Naive B cell (primary cell): Measurements from ENCODE around the gene SEPTIN12. TPM values are rescaled to one million over a fixed set of nuclear protein-coding genes. Genes with fewer than 3 reads are reported as not detected.
A peak's percentile ranks its signal among the peaks of the same experiment; 100 is the strongest.

Experiments used
- ATAC-seq, 2 donors: fragments of 150-1000 bp; cut with Tn5 transposase; 2 replicates each; pipeline ENCODE4 v1.10.0; 2021; ENCODE audit warnings: low read depth in 2 of 2, mild to moderate bottlenecking in 2 of 2, moderate library complexity in 2 of 2
- DNase-seq: peaks from one replicate; pipeline ENCODE4 v3.0.0; 2022
- H3K27ac Mint-ChIP-seq, 6 donors: one replicate each; pipeline ENCODE4 v1.8.0; 2020 to 2022; ENCODE audit warnings: mild to moderate bottlenecking in 6 of 6, mixed read lengths in 6 of 6, moderate library complexity in 5 of 6, inconsistent platforms in 2 of 6
- H3K27me3 Mint-ChIP-seq, 3 donors: one replicate each; pipeline ENCODE4 v1.8.0; 2021 to 2022; ENCODE audit warnings: mixed read lengths in 3 of 3, mild to moderate bottlenecking in 1 of 3
- H3K36me3 Mint-ChIP-seq, 2 donors: one replicate each; pipeline ENCODE4 v1.8.0; 2020 to 2022; ENCODE audit warnings: mixed read lengths in 2 of 2, inconsistent platforms in 1 of 2, mild to moderate bottlenecking in 1 of 2
- H3K4me1 Mint-ChIP-seq, 3 donors: one replicate each; pipeline ENCODE4 v1.8.0; 2020 to 2022; ENCODE audit warnings: mixed read lengths in 3 of 3, inconsistent platforms in 1 of 3, mild to moderate bottlenecking in 1 of 3, moderate library complexity in 1 of 3
- H3K4me3 Mint-ChIP-seq, 8 donors: one replicate each; pipeline ENCODE4 v1.8.0; 2020 to 2022; ENCODE audit warnings: mild to moderate bottlenecking in 8 of 8, mixed read lengths in 8 of 8, moderate library complexity in 8 of 8, inconsistent platforms in 2 of 8
- H3K9me3 Mint-ChIP-seq, 7 donors: one replicate each; pipeline ENCODE4 v1.8.0; 2020 to 2022; ENCODE audit warnings: mixed read lengths in 7 of 7, mild to moderate bottlenecking in 5 of 7, inconsistent platforms in 2 of 7, moderate library complexity in 1 of 7
- polyA plus RNA-seq, 6 donors: library from polyadenylated mRNA; unstranded; fragments of 300-500 nt; fragmentation: Illumina TruSeq; gene quantifications; one replicate each; pipeline ENCODE4 v1.2.3, GENCODE V29; 2021; ENCODE audit warnings: low read depth in 6 of 6

Gene SEPTIN12
- not detected for polyA plus RNA-seq

- peaks cover 0 to 7% (median 0%) of the 10 kb centered on the region in 3 donors for H3K27me3 Mint-ChIP-seq
- H3K36me3 Mint-ChIP-seq: no peaks in the 10 kb centered on the region
Observed at GRCh38 chr16:4787627-4788482, at the start of gene SEPTIN12. SEPTIN12 (minus strand) TSS chr16:4788345; CDS start chr16:4787645, 700 bp downstream.

GRCh38 chr16:4836727-4837126 is 48.6 kb upstream of the SEPTIN12 start:
- peak overlapping the region in 2 of 6 donors; percentile 44 to 59 for H3K27ac Mint-ChIP-seq

More at GRCh38 chr16:4787627-4788482, at the start of gene SEPTIN12:
- no peaks in the 10 kb centered on the region for H3K9me3 Mint-ChIP-seq
- peak within 1 kb of the TSS in 1 of 6 donors; percentile 89 for H3K27ac Mint-ChIP-seq
- no peak within 1 kb of the TSS for H3K4me3 Mint-ChIP-seq
- ATAC-seq (no peak), DNase-seq (no peak)
- H3K4me1 Mint-ChIP-seq: peaks cover 0 to 3% (median 0%) of the 10 kb centered on the region in 3 donors

GRCh38 chr16:4833584-4833983 is 45.4 kb upstream of the SEPTIN12 start:
- Mint-ChIP-seq H3K27ac (peak overlapping the region in 2 of 6 donors; percentile 4 to 7), H3K4me1 (peaks cover 13 to 21% (median 17%) of the 10 kb centered on the region in 3 donors), H3K9me3 (no peaks in the 10 kb centered on the region), H3K27me3 (no peaks in the 10 kb centered on the region), H3K36me3 (peaks cover 22 to 27% of the 10 kb centered on the region in 2 donors), H3K4me3 (no peak overlapping the region)
- ATAC-seq (peak in 1 of 2 donors; percentile 64), DNase-seq (no peak)

More at GRCh38 chr16:4836727-4837126, 48.6 kb upstream of the SEPTIN12 start:
- Mint-ChIP-seq H3K4me1 (peaks cover 11 to 21% (median 13%) of the 10 kb centered on the region in 3 donors), H3K9me3 (no peaks in the 10 kb centered on the region), H3K27me3 (no peaks in the 10 kb centered on the region), H3K4me3 (no peak overlapping the region), H3K36me3 (peaks cover 22% of the 10 kb centered on the region in 2 donors)
- DNase-seq (no peak), ATAC-seq (no peak)

- Mint-ChIP-seq H3K9me3 (no peaks in the 10 kb centered on the region), H3K27me3 (no peaks in the 10 kb centered on the region), H3K4me1 (peaks cover 13 to 21% (median 17%) of the 10 kb centered on the region in 3 donors), H3K27ac (peak overlapping the region in 3 of 6 donors; percentile 20 to 55 (median 23)), H3K36me3 (peaks cover 22 to 27% of the 10 kb centered on the region in 2 donors), H3K4me3 (peak overlapping the region in 2 of 8 donors; percentile 34 to 37)
- DNase-seq: no peak
- peak; percentile 38 to 66 for ATAC-seq
Observed at GRCh38 chr16:4832698-4833343, 44.7 kb upstream of the SEPTIN12 start.

- Mint-ChIP-seq H3K27me3 (no peaks in the 10 kb centered on the region), H3K27ac (peak overlapping the region in 1 of 6 donors; percentile 87), H3K36me3 (peaks cover 22 to 27% of the 10 kb centered on the region in 2 donors), H3K4me1 (peaks cover 13 to 21% (median 17%) of the 10 kb centered on the region in 3 donors), H3K9me3 (no peaks in the 10 kb centered on the region), H3K4me3 (no peak overlapping the region)
- DNase-seq: no peak
- no peak for ATAC-seq
Observed at GRCh38 chr16:4831616-4832015, 43.5 kb upstream of the SEPTIN12 start.

GRCh38 chr16:4830408-4830807 is 42.3 kb upstream of the SEPTIN12 start:
- DNase-seq: no peak
- Mint-ChIP-seq H3K4me3 (no peak overlapping the region), H3K36me3 (peaks cover 22 to 29% of the 10 kb centered on the region in 2 donors), H3K27me3 (no peaks in the 10 kb centered on the region), H3K4me1 (peaks cover 13 to 21% (median 17%) of the 10 kb centered on the region in 3 donors), H3K27ac (peak overlapping the region in 2 of 6 donors; percentile 67 to 76), H3K9me3 (no peaks in the 10 kb centered on the region)
- no peak for ATAC-seq

- Mint-ChIP-seq H3K4me3 (no peak overlapping the region), H3K9me3 (no peaks in the 10 kb centered on the region), H3K36me3 (peaks cover 27 to 39% of the 10 kb centered on the region in 2 donors), H3K4me1 (peaks cover 13 to 22% (median 20%) of the 10 kb centered on the region in 3 donors), H3K27ac (peak overlapping the region in 1 of 6 donors; percentile 24), H3K27me3 (no peaks in the 10 kb centered on the region)
- ATAC-seq (no peak), DNase-seq (no peak)
Observed at GRCh38 chr16:4828567-4829321, 40.6 kb upstream of the SEPTIN12 start.

- peaks cover 19 to 35% of the 10 kb centered on the region in 2 donors for H3K36me3 Mint-ChIP-seq
- H3K4me1 Mint-ChIP-seq: peaks cover 0 to 15% (median 3%) of the 10 kb centered on the region in 3 donors
- no peak overlapping the region for H3K4me3 Mint-ChIP-seq
- DNase-seq: no peak
- H3K9me3 Mint-ChIP-seq: no peaks in the 10 kb centered on the region
- no peaks in the 10 kb centered on the region for H3K27me3 Mint-ChIP-seq
- ATAC-seq: no peak
- no peak overlapping the region for H3K27ac Mint-ChIP-seq
Observed at GRCh38 chr16:4826980-4827379, 38.8 kb upstream of the SEPTIN12 start.

GRCh38 chr16:4826526-4826925 is 38.4 kb upstream of the SEPTIN12 start:
- Mint-ChIP-seq H3K4me3 (no peak overlapping the region), H3K27ac (peak overlapping the region in 1 of 6 donors; percentile 47), H3K27me3 (no peaks in the 10 kb centered on the region), H3K36me3 (peaks cover 14 to 30% of the 10 kb centered on the region in 2 donors), H3K4me1 (peaks cover 0 to 15% (median 2%) of the 10 kb centered on the region in 3 donors), H3K9me3 (no peaks in the 10 kb centered on the region)
- ATAC-seq: no peak
- no peak for DNase-seq

- Mint-ChIP-seq H3K36me3 (peaks cover 5 to 18% of the 10 kb centered on the region in 2 donors), H3K9me3 (no peaks in the 10 kb centered on the region), H3K27ac (peak overlapping the region in 2 of 6 donors; percentile 8 to 24), H3K4me1 (peaks cover 0 to 5% (median 2%) of the 10 kb centered on the region in 3 donors), H3K4me3 (no peak overlapping the region), H3K27me3 (no peaks in the 10 kb centered on the region)
- no peak for DNase-seq
- ATAC-seq: no peak
Observed at GRCh38 chr16:4825196-4825595, 37.1 kb upstream of the SEPTIN12 start.

GRCh38 chr16:4820652-4821051 is 32.5 kb upstream of the SEPTIN12 start:
- Mint-ChIP-seq H3K36me3 (peaks cover 17 to 26% of the 10 kb centered on the region in 2 donors), H3K4me3 (no peak overlapping the region), H3K27me3 (no peaks in the 10 kb centered on the region), H3K4me1 (peaks cover 0 to 5% (median 2%) of the 10 kb centered on the region in 3 donors), H3K9me3 (no peaks in the 10 kb centered on the region), H3K27ac (no peak overlapping the region)
- ATAC-seq (no peak), DNase-seq (no peak)

- H3K4me1 Mint-ChIP-seq: peaks cover 0 to 6% (median 3%) of the 10 kb centered on the region in 3 donors
- ATAC-seq: no peak
- H3K27ac Mint-ChIP-seq: no peak overlapping the region
Observed at GRCh38 chr16:4814542-4815173, 26.5 kb upstream of the SEPTIN12 start.

More at GRCh38 chr16:4814542-4815173, 26.5 kb upstream of the SEPTIN12 start:
- no peaks in the 10 kb centered on the region for H3K9me3 Mint-ChIP-seq
- DNase-seq: no peak
- H3K36me3 Mint-ChIP-seq: peaks cover 16% of the 10 kb centered on the region in 2 donors
- no peaks in the 10 kb centered on the region for H3K27me3 Mint-ChIP-seq
- no peak overlapping the region for H3K4me3 Mint-ChIP-seq
